Adrenal gland (tissue), 5 donors: Measurements from ENCODE around the gene RGS12.

Experiments
- POLR2A ChIP-seq, 2 donors: fragments of 450-650 bp; IDR thresholded peaks; one replicate each; pipeline ENCODE4 v1.6.1; 2017; ENCODE audit warnings: antibody characterized with exemption in 2 of 2, mild to moderate bottlenecking in 2 of 2, moderate library complexity in 1 of 2
- TF ChIP-seq, protein P1 (sequence below), 6 experiments: fragments of 450-650 bp in 4 of 6; fragments of 200-600 bp in 2 of 6; sonication (generic) in 1 of 6; IDR thresholded peaks; 1 replicate in 5 of 6; 2 replicates in 1 of 6; pipeline versions ENCODE4 v1.5.1 to v1.8.0; 2016 to 2021; ENCODE audit warnings: antibody characterized with exemption in 6 of 6, mild to moderate bottlenecking in 2 of 6, moderate library complexity in 1 of 6
- donor health status: DM: no; HTN: no; CAD: no.

DNA sequence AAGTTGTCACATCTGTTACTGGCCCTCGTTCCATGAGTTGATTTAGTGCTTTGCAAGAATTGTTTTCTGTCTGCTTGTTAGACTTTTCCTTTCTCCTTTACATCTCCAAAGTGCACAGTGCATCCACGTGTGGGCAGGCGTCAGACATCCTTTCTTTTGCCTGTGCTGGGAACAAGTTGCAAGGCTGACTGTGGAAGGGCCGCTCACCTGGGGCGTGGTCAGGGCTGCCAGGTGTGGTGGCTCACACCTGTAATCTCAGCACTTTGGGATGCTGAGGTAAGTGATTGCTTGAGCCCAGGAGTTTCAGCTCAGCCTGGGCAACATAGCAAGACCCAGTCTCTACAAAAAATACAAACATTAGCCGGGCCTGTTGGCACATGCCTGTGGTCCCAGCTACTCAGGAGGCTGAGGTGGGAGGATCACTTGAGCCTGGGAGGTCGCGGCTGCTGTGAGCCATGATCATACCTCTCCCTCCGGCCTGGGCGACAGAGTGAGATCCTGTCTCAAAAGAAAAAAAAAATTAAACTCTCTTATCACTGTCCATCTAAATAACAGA lies 46.2 kb downstream of the RGS12 start:
- TF ChIP-seq POLR2A (IDR thresholded peaks at IDR 0.05): no peak
- TF ChIP-seq, protein P1, sequence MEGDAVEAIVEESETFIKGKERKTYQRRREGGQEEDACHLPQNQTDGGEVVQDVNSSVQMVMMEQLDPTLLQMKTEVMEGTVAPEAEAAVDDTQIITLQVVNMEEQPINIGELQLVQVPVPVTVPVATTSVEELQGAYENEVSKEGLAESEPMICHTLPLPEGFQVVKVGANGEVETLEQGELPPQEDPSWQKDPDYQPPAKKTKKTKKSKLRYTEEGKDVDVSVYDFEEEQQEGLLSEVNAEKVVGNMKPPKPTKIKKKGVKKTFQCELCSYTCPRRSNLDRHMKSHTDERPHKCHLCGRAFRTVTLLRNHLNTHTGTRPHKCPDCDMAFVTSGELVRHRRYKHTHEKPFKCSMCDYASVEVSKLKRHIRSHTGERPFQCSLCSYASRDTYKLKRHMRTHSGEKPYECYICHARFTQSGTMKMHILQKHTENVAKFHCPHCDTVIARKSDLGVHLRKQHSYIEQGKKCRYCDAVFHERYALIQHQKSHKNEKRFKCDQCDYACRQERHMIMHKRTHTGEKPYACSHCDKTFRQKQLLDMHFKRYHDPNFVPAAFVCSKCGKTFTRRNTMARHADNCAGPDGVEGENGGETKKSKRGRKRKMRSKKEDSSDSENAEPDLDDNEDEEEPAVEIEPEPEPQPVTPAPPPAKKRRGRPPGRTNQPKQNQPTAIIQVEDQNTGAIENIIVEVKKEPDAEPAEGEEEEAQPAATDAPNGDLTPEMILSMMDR (IDR thresholded peaks at IDR 0.05): no peak
